ENCODE results near the gene TBX1. TPM values are rescaled to one million over a fixed set of nuclear protein-coding genes. Genes with fewer than 3 reads are reported as not detected.

TBX1 gene
- total and polyA plus RNA-seq, 2 of the 13 experiments (the other 11 are each of a cell fraction or from before 2014, with no cell fraction given) = not detected

GRCh38 chr22:19758896-19759426 is 1.6 kb upstream of the TBX1 start:
- no TSS peak for BruUV-seq (replicated peaks)
- TF ChIP-seq ZNF292 (CRISPR knock-in tag; IDR thresholded peaks at IDR 0.05; ENCODE audit: borderline replicate concordance, low read depth) (no peak), ZNF407 (CRISPR knock-in tag; IDR thresholded peaks at IDR 0.05; ENCODE audit: not compliant biosample characterization) (no peak), MAFK (conservative IDR thresholded peaks at IDR 0.05 in 1 of 2, IDR thresholded peaks at IDR 0.05 in 1 of 2; ENCODE audit: low read length in 2 of 2) (no peak), SCMH1 (CRISPR knock-in tag; IDR thresholded peaks at IDR 0.05; ENCODE audit: borderline replicate concordance) (no peak), ZNF800 (CRISPR knock-in tag; IDR thresholded peaks at IDR 0.05) (no peak), PAWR (CRISPR knock-in tag; IDR thresholded peaks at IDR 0.05; ENCODE audit: borderline replicate concordance) (no peak), CCAR2 (optimal IDR thresholded peaks at IDR 0.05; ENCODE audit: low read depth, low read length) (no peak), NFYC (CRISPR knock-in tag; IDR thresholded peaks at IDR 0.05) (no peak), TRIM22 (IDR thresholded peaks at IDR 0.05) (no peak), SP1 (IDR thresholded peaks at IDR 0.05) (no peak), SP1 (CRISPR knock-in tag; IDR thresholded peaks at IDR 0.05) (no peak), ZKSCAN8 (CRISPR knock-in tag; IDR thresholded peaks at IDR 0.05; ENCODE audit: borderline replicate concordance) (no peak), TAF15 (IDR thresholded peaks at IDR 0.05; ENCODE audit: low read depth, low read length, poor library complexity, severe bottlenecking) (no peak), HNRNPUL1 (IDR thresholded peaks at IDR 0.05; ENCODE audit: low read depth, low read length) (no peak)

More at GRCh38 chr22:19758896-19759426, 1.6 kb upstream of the TBX1 start:
- ChIA-PET POLR2A (no interaction called here), CTCF (ENCODE audit: low intra/inter-chr PET ratio, low total read pairs) (no interaction called here)
- H3K36me3 ChIP-seq (replicated peaks in 1 of 2; ENCODE audit: control insufficient read depth in 1 of 2, insufficient read depth in 2 of 2, low read length in 2 of 2) = no peaks in the 10 kb centered on the region
- H2AFZ ChIP-seq (ENCODE audit: low read length) = no peak overlapping the region
- no peak overlapping the region for H3K27ac ChIP-seq (ENCODE audit: extremely low read length, insufficient read depth, low read length)
- H3K27me3 ChIP-seq (ENCODE audit: control insufficient read depth in 1 of 2, insufficient read depth in 2 of 2, low read length in 2 of 2) = peaks cover 9 to 89% of the 10 kb centered on the region in 2 experiments
- FAIRE-seq = no peak
- H3K9me3 ChIP-seq (ENCODE audit: low read length) = no peaks in the 10 kb centered on the region
- H3K4me2 ChIP-seq (ENCODE audit: low read depth, low read length) = no peak overlapping the region
- H3K79me2 ChIP-seq (ENCODE audit: insufficient read depth, low read length) = no peaks in the 10 kb centered on the region
- H3K4me3 ChIP-seq (replicated peaks in 1 of 3; ENCODE audit: insufficient read depth in 1 of 3, low read depth in 2 of 3, low read length in 3 of 3) = no peak overlapping the region
- ATAC-seq = no peak
- no peak overlapping the region for H3K9ac ChIP-seq (ENCODE audit: insufficient read depth, low read depth, low read length)
- no peaks in the 10 kb centered on the region; the same call in 1 of the 2 replicates for H4K20me1 ChIP-seq (ENCODE audit: insufficient read depth, low read length)
- H3K4me1 ChIP-seq (ENCODE audit: insufficient read depth, low read length) = peaks cover 34% of the 10 kb centered on the region
- DNase-seq (ENCODE audit: low spot score) = no peak
- WGBS (ENCODE audit: low lambda C conversion rate) = no CpG with 5 or more reads among the region's 21 CpGs
- in situ Hi-C loops (cut with HindIII; ENCODE audit: extremely low pct_ligation_motif_present, low pct_unique_long_range_greater_than_20kb) (loop anchor here (10.0 kb wide), 1 partner anchor 156 kb away; no protein-coding TSS in a partner anchor), intact Hi-C loops (cut with micrococcal nuclease; ENCODE audit: unreplicated experiment) (no loop called here)
